GM18909 (cell line): Measurements from ENCODE around the gene ZNF280B.
"Not testable (repeated sequence)": the region's sequence is repeated elsewhere in the genome, so short reads cannot be mapped to it uniquely, and the experiment has no call there.

Source experiments
- ATAC-seq: cut with Tn5 transposase; IDR thresholded peaks from one replicate; pipeline ENCODE4 v1.9.1; 2021; ENCODE audit warnings: mild to moderate bottlenecking; ENCODE audit not compliant: unreplicated experiment, poor library complexity

The ZNF280B gene

GRCh38 chr22:22441626-22442025 lies 66.9 kb downstream of the ZNF280B start:
- ATAC-seq = not testable (repeated sequence)

- ATAC-seq = no peak
Measured at GRCh38 chr22:22440188-22440587, 68.4 kb downstream of the ZNF280B start.
